Occipital lobe (tissue), 2 donors: ENCODE results near the gene PCTP. TPM values are rescaled to one million over a fixed set of nuclear protein-coding genes. Genes with fewer than 3 reads are reported as not detected.

Source experiments
- DNase-seq: peaks from one replicate; lab custom pipeline; 2025; lab: John Stamatoyannopoulos, UW
- total RNA-seq: library from RNA; depleted of rRNA; stranded (reverse); fragments of >200 nt; gene quantifications from one replicate; pipeline ENCODE4 v1.2.3, GENCODE V29; 2014

Gene PCTP
- total RNA-seq, 1 donor from 2014 or later, result 7.5 TPM

GRCh38 chr17:55727275-55727674 lies 23.6 kb upstream of the PCTP start:
- no peak for DNase-seq

GRCh38 chr17:55727920-55728319 lies 22.9 kb upstream of the PCTP start:
- no peak for DNase-seq

- no peak for DNase-seq
These were observed 22.5 kb upstream of the PCTP start for GRCh38 chr17:55728361-55728760.

GRCh38 chr17:55728833-55729232 lies 22.0 kb upstream of the PCTP start:
- no peak for DNase-seq

GRCh38 chr17:55729484-55729883 lies 21.4 kb upstream of the PCTP start:
- DNase-seq, result no peak

- no peak for DNase-seq
These were observed 20.5 kb upstream of the PCTP start for GRCh38 chr17:55730380-55730779.

- no peak for DNase-seq
These were observed 20.0 kb upstream of the PCTP start for GRCh38 chr17:55730808-55731207.

GRCh38 chr17:55731586-55732250 lies 19.1 kb upstream of the PCTP start:
- DNase-seq, result no peak

GRCh38 chr17:55734128-55734781 lies 16.6 kb upstream of the PCTP start:
- no peak for DNase-seq

- no peak for DNase-seq
These were observed 15.0 kb upstream of the PCTP start for GRCh38 chr17:55735731-55736405.

- DNase-seq, result no peak
These were observed 12.8 kb upstream of the PCTP start for GRCh38 chr17:55737976-55738501.

- DNase-seq, result no peak
These were observed 10.1 kb upstream of the PCTP start for GRCh38 chr17:55740511-55741355.

GRCh38 chr17:55741356-55741700 lies 9.5 kb upstream of the PCTP start:
- no peak for DNase-seq

- no peak for DNase-seq
These were observed 8.4 kb upstream of the PCTP start for GRCh38 chr17:55742272-55743102.

- DNase-seq, result no peak
These were observed 7.7 kb upstream of the PCTP start for GRCh38 chr17:55743103-55743679.

GRCh38 chr17:55745258-55745657 lies 5.6 kb upstream of the PCTP start:
- no peak for DNase-seq

GRCh38 chr17:55746466-55746865 lies 4.4 kb upstream of the PCTP start:
- no peak for DNase-seq

- no peak for DNase-seq
These were observed 3.6 kb upstream of the PCTP start for GRCh38 chr17:55747209-55747608.

- DNase-seq, result no peak
These were observed 2.0 kb upstream of the PCTP start for GRCh38 chr17:55748841-55749240.

GRCh38 chr17:55749985-55750384 lies 866 bp upstream of the PCTP start:
- DNase-seq, result no peak
